ENCODE data around the gene TAF4B.

The TAF4B gene

GRCh38 chr18:26405190-26405801 is 179.1 kb downstream of the TAF4B start:
- DNase-seq: peak; percentile 12 to 14
- TF ChIP-seq GATA1 (IDR thresholded peaks at IDR 0.05; ENCODE audit: low read depth, low read length): no peak
- TF ChIP-seq POLR2A (IDR thresholded peaks at IDR 0.05; ENCODE audit: low read length): no peak

GRCh38 chr18:26406324-26406723 is 180.1 kb downstream of the TAF4B start:
- no peak for DNase-seq
- TF ChIP-seq POLR2A (IDR thresholded peaks at IDR 0.05; ENCODE audit: low read length) (no peak), GATA1 (IDR thresholded peaks at IDR 0.05; ENCODE audit: low read depth, low read length) (no peak)

GRCh38 chr18:26406854-26407517 is 180.7 kb downstream of the TAF4B start:
- no peak for DNase-seq
- TF ChIP-seq GATA1 (IDR thresholded peaks at IDR 0.05; ENCODE audit: low read depth, low read length) (no peak), POLR2A (IDR thresholded peaks at IDR 0.05; ENCODE audit: low read length) (no peak)

- no peak for DNase-seq
- TF ChIP-seq POLR2A (IDR thresholded peaks at IDR 0.05; ENCODE audit: low read length) (no peak), GATA1 (IDR thresholded peaks at IDR 0.05; ENCODE audit: low read depth, low read length) (no peak)
Observed at GRCh38 chr18:26407736-26408601, 181.7 kb downstream of the TAF4B start.

GRCh38 chr18:26409091-26409490 is 182.8 kb downstream of the TAF4B start:
- DNase-seq: no peak
- no peak for TF ChIP-seq GATA1 (IDR thresholded peaks at IDR 0.05; ENCODE audit: low read depth, low read length)
- TF ChIP-seq POLR2A (IDR thresholded peaks at IDR 0.05; ENCODE audit: low read length): no peak

- no peak for TF ChIP-seq GATA1 (IDR thresholded peaks at IDR 0.05; ENCODE audit: low read depth, low read length)
- TF ChIP-seq POLR2A (IDR thresholded peaks at IDR 0.05; ENCODE audit: low read length): no peak
- DNase-seq: no peak
Observed at GRCh38 chr18:26414901-26415440, 188.7 kb downstream of the TAF4B start.

GRCh38 chr18:26415631-26416030 is 189.4 kb downstream of the TAF4B start:
- TF ChIP-seq GATA1 (IDR thresholded peaks at IDR 0.05; ENCODE audit: low read depth, low read length): no peak
- DNase-seq: no peak

GRCh38 chr18:26416652-26417150 is 190.5 kb downstream of the TAF4B start:
- no peak for DNase-seq
- TF ChIP-seq GATA1 (IDR thresholded peaks at IDR 0.05; ENCODE audit: low read depth, low read length): no peak
- no peak for TF ChIP-seq POLR2A (IDR thresholded peaks at IDR 0.05; ENCODE audit: low read length)

GRCh38 chr18:26417190-26417589 is 190.9 kb downstream of the TAF4B start:
- no peak for DNase-seq
- TF ChIP-seq POLR2A (IDR thresholded peaks at IDR 0.05; ENCODE audit: low read length) (no peak), GATA1 (IDR thresholded peaks at IDR 0.05; ENCODE audit: low read depth, low read length) (no peak)

GRCh38 chr18:26418225-26418624 is 192.0 kb downstream of the TAF4B start:
- TF ChIP-seq POLR2A (IDR thresholded peaks at IDR 0.05; ENCODE audit: low read length) (no peak), GATA1 (IDR thresholded peaks at IDR 0.05; ENCODE audit: low read depth, low read length) (no peak)
- no peak for DNase-seq

GRCh38 chr18:26419746-26420145 is 193.5 kb downstream of the TAF4B start:
- TF ChIP-seq GATA1 (IDR thresholded peaks at IDR 0.05; ENCODE audit: low read depth, low read length): no peak
- TF ChIP-seq POLR2A (IDR thresholded peaks at IDR 0.05; ENCODE audit: low read length): no peak
- no peak for DNase-seq

GRCh38 chr18:26421503-26421902 is 195.3 kb downstream of the TAF4B start:
- DNase-seq: no peak
- TF ChIP-seq POLR2A (IDR thresholded peaks at IDR 0.05; ENCODE audit: low read length): no peak
- TF ChIP-seq GATA1 (IDR thresholded peaks at IDR 0.05; ENCODE audit: low read depth, low read length): no peak

GRCh38 chr18:26421931-26422330 is 195.7 kb downstream of the TAF4B start:
- no peak for DNase-seq
- no peak for TF ChIP-seq POLR2A (IDR thresholded peaks at IDR 0.05; ENCODE audit: low read length)
- no peak for TF ChIP-seq GATA1 (IDR thresholded peaks at IDR 0.05; ENCODE audit: low read depth, low read length)
